IMR-90 (cell line): ENCODE results near the gene PGBD4. TPM values are rescaled to one million over a fixed set of nuclear protein-coding genes. Genes with fewer than 3 reads are reported as not detected.

ENCODE experiments used
- ATAC-seq: fragments of 200-7000 bp; cut with Tn5 transposase; 2 replicates; pipeline ENCODE4 v1.9.1; 2020; ENCODE audit warnings: low read depth, mild to moderate bottlenecking, moderate library complexity
- BruUV-seq: library from RNA; stranded (reverse); fragments of 400-500 nt; replicated peaks from 2 replicates; lab custom pipeline; 2021; lab: Mats Ljungman, UMichigan
- CTCF ChIA-PET: fragments of 300-600 bp; formaldehyde crosslinking; extraction: SDS; loops from one replicate; lab custom pipeline; 2021; ENCODE audit warnings: antibody characterized with exemption; lab: Yijun Ruan, JAX
- POLR2A ChIA-PET: fragments of 300-600 bp; sonication (Branson Sonifier 250); formaldehyde crosslinking; loops from one replicate; lab custom pipeline; 2022; ENCODE audit warnings: antibody characterized with exemption; ENCODE audit not compliant: unreplicated experiment; lab: Charles Lee
- DNase-seq: peaks from one replicate; pipeline ENCODE4 v3.0.0; 2013
- H2AFZ ChIP-seq: replicated peaks from 2 replicates; pipeline ENCODE3; 2013; ENCODE audit warnings: low read length, mild to moderate bottlenecking; ENCODE audit not compliant: poor library complexity
- H2AK5ac ChIP-seq: 2 replicates; pipeline ENCODE4 v1.6.1; 2013; ENCODE audit warnings: low read depth, low read length, inconsistent platforms
- H2AK9ac ChIP-seq: replicated peaks from 2 replicates; pipeline ENCODE3; 2013; ENCODE audit warnings: mild to moderate bottlenecking, low read depth, low read length, moderate library complexity; ENCODE audit not compliant: poor library complexity
- H2BK120ac ChIP-seq: 2 replicates; pipeline ENCODE4 v1.6.1; 2013; ENCODE audit warnings: low read depth, low read length, inconsistent platforms
- H2BK15ac ChIP-seq: 3 replicates; pipeline ENCODE4 v1.6.1; 2013; ENCODE audit warnings: low read depth, low read length, inconsistent platforms
- H2BK20ac ChIP-seq: 2 replicates; pipeline ENCODE4 v1.6.1; 2013; ENCODE audit warnings: low read depth, mild to moderate bottlenecking, inconsistent platforms, low read length, moderate library complexity
- H2BK5ac ChIP-seq: 2 replicates; pipeline ENCODE4 v1.6.1; 2013; ENCODE audit warnings: mild to moderate bottlenecking, low read depth, low read length, inconsistent platforms; ENCODE audit not compliant: poor library complexity, severe bottlenecking
- H3K14ac ChIP-seq: replicated peaks from 2 replicates; pipeline ENCODE4 v1.6.1; 2013; ENCODE audit warnings: low read depth, low read length, inconsistent platforms
- H3K18ac ChIP-seq: 2 replicates; pipeline ENCODE4 v1.6.1; 2013; ENCODE audit warnings: low read depth, low read length, control low read depth
- H3K23ac ChIP-seq: 2 replicates; pipeline ENCODE4 v1.6.1; 2013; ENCODE audit warnings: low read depth, low read length, inconsistent platforms
- H3K27ac ChIP-seq: 2 replicates; pipeline ENCODE4 v1.5.1; 2013; ENCODE audit warnings: mild to moderate bottlenecking, control low read depth, low read length; ENCODE audit not compliant: insufficient read depth
- H3K27me3 ChIP-seq: 2 replicates; pipeline ENCODE4 v1.6.1; 2013; ENCODE audit warnings: low read length; ENCODE audit not compliant: control insufficient read depth, insufficient read depth
- H3K36me3 ChIP-seq: 2 replicates; pipeline ENCODE4 v1.6.1; 2013; ENCODE audit warnings: low read length, mixed read lengths; ENCODE audit not compliant: control insufficient read depth, insufficient read depth
- H3K4ac ChIP-seq: 2 replicates; pipeline ENCODE4 v1.6.1; 2013; ENCODE audit warnings: low read depth, low read length, inconsistent platforms
- H3K4me1 ChIP-seq: 2 replicates; pipeline ENCODE4 v1.6.1; 2013; ENCODE audit warnings: low read length, mixed read lengths; ENCODE audit not compliant: control insufficient read depth, insufficient read depth
- H3K4me2 ChIP-seq: 2 replicates; pipeline ENCODE4 v1.6.1; 2013; ENCODE audit warnings: low read depth, mild to moderate bottlenecking, control low read depth, low read length, moderate library complexity
- H3K4me3 ChIP-seq: 2 replicates; pipeline ENCODE4 v1.5.1; 2013; ENCODE audit warnings: low read depth, mild to moderate bottlenecking, control low read depth, low read length, moderate library complexity; ENCODE audit not compliant: insufficient read depth
- H3K56ac ChIP-seq: 2 replicates; pipeline ENCODE4 v1.6.1; 2013; ENCODE audit warnings: low read length, inconsistent platforms; ENCODE audit not compliant: insufficient read depth; ENCODE audit errors: extremely low read depth
- H3K79me1 ChIP-seq, 2 experiments: 2 replicates each; pipeline ENCODE4 v1.6.1; 2013; ENCODE audit warnings: low read length in 2 of 2, inconsistent platforms in 1 of 2, low read depth in 1 of 2
- H3K9ac ChIP-seq: 2 replicates; pipeline ENCODE4 v1.6.1; 2013; ENCODE audit warnings: low read depth, low read length, control low read depth
- H3K9me1 ChIP-seq: 2 replicates; pipeline ENCODE4 v1.6.1; 2013; ENCODE audit warnings: low read length, inconsistent platforms; ENCODE audit not compliant: insufficient read depth
- H3K9me3 ChIP-seq: 2 replicates; pipeline ENCODE4 v1.6.1; 2013; ENCODE audit warnings: low read length; ENCODE audit not compliant: control insufficient read depth, insufficient read depth
- H4K20me1 ChIP-seq: 2 replicates; pipeline ENCODE4 v1.6.1; 2013; ENCODE audit warnings: low read length, inconsistent platforms; ENCODE audit not compliant: insufficient read depth
- H4K5ac ChIP-seq: 2 replicates; pipeline ENCODE4 v1.6.1; 2013; ENCODE audit warnings: mild to moderate bottlenecking, low read depth, low read length, control low read depth
- H4K8ac ChIP-seq, 2 experiments: 2 replicates each; pipeline ENCODE4 v1.6.1; 2013; ENCODE audit warnings: low read depth in 2 of 2, low read length in 2 of 2, control low read depth in 1 of 2, inconsistent platforms in 1 of 2
- H4K91ac ChIP-seq: 2 replicates; pipeline ENCODE4 v1.6.1; 2013; ENCODE audit warnings: low read depth, low read length, inconsistent platforms; ENCODE audit not compliant: insufficient read depth
- CEBPB ChIP-seq: IDR thresholded peaks from 2 replicates; pipeline ENCODE4 v1.6.1; 2012; ENCODE audit warnings: low read depth, low read length, improper control_type of control experiment
- FOS ChIP-seq: fragments of 150-350 bp; IDR thresholded peaks from 2 replicates; pipeline ENCODE4 v1.6.1; 2016; ENCODE audit warnings: low read depth, low read length
- WGBS, 2 experiments: methylation state at CpG; one replicate each; pipeline versions ENCODE4 v1.1.5 to v1.1.7; 2013; ENCODE audit warnings: missing lambda C conversion rate in 2 of 2; ENCODE audit not compliant: insufficient read length in 1 of 2; ENCODE audit errors: extremely low coverage in 2 of 2; 5-methylcytosine and 5-hydroxymethylcytosine counted together
- dilution Hi-C: fragments of 300-500 bp; cut with HindIII; formaldehyde crosslinking; loops from one replicate; pipeline ENCODE4 v1.14.3; 2018; ENCODE audit warnings: low sequenced_read_pairs; ENCODE audit not compliant: unreplicated experiment
- in situ Hi-C: fragments of 300-500 bp; cut with MboI; formaldehyde crosslinking; loops from 3 replicates; pipeline ENCODE4 v1.14.3; 2019; ENCODE audit warnings: low sequenced_read_pairs, inconsistent platforms, mixed read lengths
- intact Hi-C: fragments of 100-400 bp; cut with micrococcal nuclease; formaldehyde crosslinking; loops from 2 replicates; pipeline ENCODE4 v1.10.0; 2022
- polyA plus RNA-seq, 3 experiments: library from polyadenylated mRNA; depleted of rRNA; stranded (reverse); fragments of >200 nt; gene quantifications; 2 replicates each; pipeline ENCODE4 v1.2.3, GENCODE V29; 2012; ENCODE audit warnings: low replicate concordance in 1 of 3
- total RNA-seq: library from RNA; depleted of rRNA; stranded (reverse); fragments of >200 nt; gene quantifications from 2 replicates; pipeline ENCODE4 v1.2.3, GENCODE V29; 2012

Gene PGBD4
- total and polyA plus RNA-seq, 2 of the 4 experiments (the other 2 are of a cell fraction), result 0.89 to 1.3 TPM

DNA sequence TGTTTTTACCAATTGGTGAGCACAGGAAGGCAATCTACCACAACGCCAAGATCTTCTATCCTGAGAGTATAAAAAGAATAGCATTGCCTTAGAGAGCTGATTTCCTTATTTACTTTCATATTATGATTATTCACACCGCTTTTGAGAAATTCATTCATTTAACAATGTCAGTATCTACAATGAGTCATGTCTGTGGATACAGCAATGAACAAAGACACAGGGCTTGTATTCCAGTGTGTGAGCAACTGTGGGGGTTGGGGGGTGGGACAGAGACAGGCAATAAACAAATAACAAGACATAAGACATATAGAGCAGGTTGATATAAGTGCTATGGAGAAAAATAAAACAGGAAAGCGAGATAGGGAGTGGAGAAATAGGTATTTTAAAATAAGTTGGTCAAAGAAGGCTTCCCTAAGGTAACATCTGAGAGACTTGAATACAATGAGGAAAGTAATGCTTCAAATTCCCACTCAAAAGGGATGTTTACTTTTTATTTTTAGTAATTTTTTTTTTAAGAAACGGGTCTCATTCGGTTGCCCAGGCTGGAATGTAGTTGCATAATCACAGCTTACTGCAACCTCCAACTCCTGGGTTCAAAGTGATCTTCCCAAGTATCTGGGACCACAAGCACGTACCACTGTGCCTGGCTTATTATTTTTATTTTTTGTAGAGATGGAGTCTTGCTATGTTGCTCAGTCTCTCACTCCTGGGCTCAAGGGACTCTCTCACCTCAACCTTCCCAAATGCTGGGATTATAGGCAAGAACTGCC lies 45.7 kb downstream of the PGBD4 start:
- no peak overlapping the region for H3K27ac ChIP-seq
- no peaks in the 10 kb centered on the region for H4K20me1 ChIP-seq
- H3K23ac ChIP-seq, result no peak overlapping the region
- H3K4me3 ChIP-seq, result no peak overlapping the region
- H4K91ac ChIP-seq, result no peak overlapping the region
- no peaks in the 10 kb centered on the region for H3K27me3 ChIP-seq
- no peak overlapping the region for H4K5ac ChIP-seq
- no TSS peak for BruUV-seq
- H2BK15ac ChIP-seq, result no peak overlapping the region
- H2AK5ac ChIP-seq, result no peak overlapping the region
- no peak overlapping the region for H3K4me2 ChIP-seq
- no peak overlapping the region for H3K9ac ChIP-seq
- no peak overlapping the region for H2BK120ac ChIP-seq
- ChIA-PET CTCF (interaction anchor here (0.5 kb wide), 1 partner anchor 216 kb away, joined by 3 read pairs; no protein-coding TSS in a partner anchor), POLR2A (no interaction called here)
- no peak overlapping the region for H3K14ac ChIP-seq
- H2BK20ac ChIP-seq, result no peak overlapping the region
- H2AK9ac ChIP-seq, result no peak overlapping the region
- in situ Hi-C loops, result no loop called here
- peaks cover 4% of the 10 kb centered on the region; the same call in 1 of the 2 replicates for H3K4me1 ChIP-seq
- 100% methylated on average over 1 of the region's 6 CpGs; no CpG with 5 or more reads in 1 of the 2 experiments for WGBS, 2 experiments
- H2AFZ ChIP-seq, result no peak overlapping the region
- H4K8ac ChIP-seq, result no peak overlapping the region
- DNase-seq (peak; percentile 24), ATAC-seq (no peak; the same call in 1 of the 2 replicates)
- H3K79me1 ChIP-seq, result 0 out of 4 replicates have a peak, but pooled peaks cover 0 to 3% of the 10 kb centered on the region in 2 experiments
- peaks cover 26% of the 10 kb centered on the region for H3K36me3 ChIP-seq
- H3K9me1 ChIP-seq, result no peaks in the 10 kb centered on the region
- no peak overlapping the region for H3K4ac ChIP-seq
- no peaks in the 10 kb centered on the region for H3K9me3 ChIP-seq
- 0 out of 2 replicates have a peak, but pooled peaks have one; percentile 28 for TF ChIP-seq CEBPB
- no peak for TF ChIP-seq FOS
- H2BK5ac ChIP-seq, result peak overlapping the region; percentile 45
- H3K56ac ChIP-seq, result no peak overlapping the region
- dilution Hi-C loops, result no loop called here
- intact Hi-C loops, result loop anchor here (10.0 kb wide), 1 partner anchor 47 kb away; no protein-coding TSS in a partner anchor
- H3K18ac ChIP-seq, result no peak overlapping the region
